ENCODE measurements around the gene CCBE1. TPM values are rescaled to one million over a fixed set of nuclear protein-coding genes. Genes with fewer than 3 reads are reported as not detected.

The CCBE1 gene
- total RNA-seq, 2 experiments from 2014 or later, result 0.36 TPM; not detected in 1

DNA sequence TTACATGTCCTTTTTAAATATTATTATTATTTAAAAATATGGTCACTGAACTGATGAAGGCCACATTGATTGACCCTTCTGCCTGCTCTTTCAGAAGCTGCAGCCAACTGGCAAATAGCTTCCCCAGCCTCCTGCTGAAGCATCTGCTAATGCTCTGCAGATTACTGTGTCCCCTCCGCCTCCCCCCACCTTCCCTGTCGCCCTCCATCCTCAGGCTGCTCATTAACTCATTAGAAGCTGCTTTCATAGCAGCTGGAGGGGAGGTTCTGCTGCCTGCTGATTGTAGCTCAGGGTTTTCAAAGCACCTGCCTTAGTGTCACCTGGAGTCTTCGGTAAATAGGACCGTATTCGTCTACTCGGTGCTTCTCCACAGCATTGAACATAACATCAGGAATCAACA lies 313.4 kb downstream of the CCBE1 start:
- Mint-ChIP-seq H3K27ac (no peak overlapping the region), H3K36me3 (no peaks in the 10 kb centered on the region), H3K27me3 (peaks cover 11% of the 10 kb centered on the region), H3K9me3 (no peaks in the 10 kb centered on the region), H3K4me1 (ENCODE audit: low read depth) (no peaks in the 10 kb centered on the region), H3K4me3 (no peak overlapping the region)
- ChIA-PET CTCF (interaction anchor here (0.6 to 4.6 kb wide), 3 partner anchors 19 to 607 kb away, joined by 3 to 20 read pairs (median 3); no protein-coding TSS in a partner anchor), POLR2A (no interaction called here)
- intact Hi-C loops (cut with micrococcal nuclease), result no loop called here
- DNase-seq, result no peak

DNA sequence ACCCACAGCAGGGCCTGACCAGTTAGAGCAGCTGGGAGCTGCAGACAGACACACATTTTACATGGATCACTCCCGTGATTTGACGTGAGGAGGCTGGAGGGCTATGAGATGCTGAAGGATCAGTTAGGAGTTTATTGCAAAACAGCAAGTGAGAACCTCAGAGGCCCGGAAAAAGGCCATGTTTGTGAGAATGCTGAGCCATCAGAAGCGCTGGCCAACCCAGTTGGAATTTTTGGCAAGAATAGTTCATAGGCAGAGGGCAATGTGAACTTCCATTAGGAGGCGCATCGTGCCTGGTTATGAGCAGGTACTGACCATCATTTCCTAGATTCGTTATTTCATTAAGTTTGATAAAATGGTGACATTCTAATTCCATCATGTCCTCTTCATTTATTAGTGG lies 314.8 kb downstream of the CCBE1 start:
- no peak overlapping the region for H3K27ac Mint-ChIP-seq
- H3K36me3 Mint-ChIP-seq, result no peaks in the 10 kb centered on the region
- ChIA-PET POLR2A (no interaction called here), CTCF (interaction anchor here (4.6 kb wide), 1 partner anchor 20 kb away, joined by 20 read pairs; no protein-coding TSS in a partner anchor)
- H3K27me3 Mint-ChIP-seq, result peaks cover 19% of the 10 kb centered on the region
- DNase-seq, result no peak
- intact Hi-C loops (cut with micrococcal nuclease), result no loop called here
- no peaks in the 10 kb centered on the region for H3K9me3 Mint-ChIP-seq
- H3K4me3 Mint-ChIP-seq, result no peak overlapping the region
- peaks cover 10% of the 10 kb centered on the region for H3K4me1 Mint-ChIP-seq (ENCODE audit: low read depth)

DNA sequence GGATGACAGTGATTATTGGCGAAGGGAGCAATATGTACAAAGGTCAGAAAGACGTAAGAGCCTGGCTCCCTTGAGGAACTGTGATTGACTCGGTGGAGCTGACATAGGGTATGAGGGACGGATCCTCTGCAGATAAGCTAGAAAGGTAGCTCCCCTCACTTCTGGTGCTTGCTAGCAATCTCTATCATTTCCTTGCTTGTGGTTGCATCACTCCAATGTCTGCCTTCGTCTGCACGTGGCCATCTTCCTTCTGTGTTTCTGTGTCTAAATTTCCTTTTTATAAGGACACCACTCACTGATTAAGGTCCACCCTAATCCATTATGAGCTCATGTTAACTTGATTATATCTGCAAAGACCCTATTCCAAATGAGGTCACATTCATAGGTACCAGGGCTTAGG lies 315.3 kb downstream of the CCBE1 start:
- intact Hi-C loops (cut with micrococcal nuclease), result no loop called here
- ChIA-PET CTCF (interaction anchor here (4.6 kb wide), 1 partner anchor 20 kb away, joined by 20 read pairs; no protein-coding TSS in a partner anchor), POLR2A (no interaction called here)
- H3K36me3 Mint-ChIP-seq, result no peaks in the 10 kb centered on the region
- H3K27ac Mint-ChIP-seq, result no peak overlapping the region
- H3K27me3 Mint-ChIP-seq, result peaks cover 19% of the 10 kb centered on the region
- H3K4me3 Mint-ChIP-seq, result no peak overlapping the region
- no peak for DNase-seq
- H3K4me1 Mint-ChIP-seq (ENCODE audit: low read depth), result peaks cover 10% of the 10 kb centered on the region
- H3K9me3 Mint-ChIP-seq, result no peaks in the 10 kb centered on the region

Other genes with a start within 250 kb of the CCBE1 start
- 100 to 1,000 TPM in 1 of 2 experiments, 10 to 100 TPM in 1; 97.6 to 104 TPM for gene PMAIP1, start 202.6 kb upstream of the CCBE1 start, total RNA-seq

Measured in activated CD4-positive, alpha-beta memory T cell treated with anti-CD3 and anti-CD28 coated beads for 36 hours (primary cell).